ENCODE data around the gene PRXL2B. TPM values are rescaled to one million over a fixed set of nuclear protein-coding genes. Genes with fewer than 3 reads are reported as not detected.

PRXL2B gene
- total RNA-seq, 1 experiment from 2014 or later: 34.8 TPM

- peak; percentile 35 for DNase-seq (ENCODE audit: low spot score)
- intact Hi-C loops (cut with micrococcal nuclease; ENCODE audit: unreplicated experiment): no loop called here
Measured at GRCh38 chr1:2611031-2611501, 24.5 kb downstream of the PRXL2B start.

DNA sequence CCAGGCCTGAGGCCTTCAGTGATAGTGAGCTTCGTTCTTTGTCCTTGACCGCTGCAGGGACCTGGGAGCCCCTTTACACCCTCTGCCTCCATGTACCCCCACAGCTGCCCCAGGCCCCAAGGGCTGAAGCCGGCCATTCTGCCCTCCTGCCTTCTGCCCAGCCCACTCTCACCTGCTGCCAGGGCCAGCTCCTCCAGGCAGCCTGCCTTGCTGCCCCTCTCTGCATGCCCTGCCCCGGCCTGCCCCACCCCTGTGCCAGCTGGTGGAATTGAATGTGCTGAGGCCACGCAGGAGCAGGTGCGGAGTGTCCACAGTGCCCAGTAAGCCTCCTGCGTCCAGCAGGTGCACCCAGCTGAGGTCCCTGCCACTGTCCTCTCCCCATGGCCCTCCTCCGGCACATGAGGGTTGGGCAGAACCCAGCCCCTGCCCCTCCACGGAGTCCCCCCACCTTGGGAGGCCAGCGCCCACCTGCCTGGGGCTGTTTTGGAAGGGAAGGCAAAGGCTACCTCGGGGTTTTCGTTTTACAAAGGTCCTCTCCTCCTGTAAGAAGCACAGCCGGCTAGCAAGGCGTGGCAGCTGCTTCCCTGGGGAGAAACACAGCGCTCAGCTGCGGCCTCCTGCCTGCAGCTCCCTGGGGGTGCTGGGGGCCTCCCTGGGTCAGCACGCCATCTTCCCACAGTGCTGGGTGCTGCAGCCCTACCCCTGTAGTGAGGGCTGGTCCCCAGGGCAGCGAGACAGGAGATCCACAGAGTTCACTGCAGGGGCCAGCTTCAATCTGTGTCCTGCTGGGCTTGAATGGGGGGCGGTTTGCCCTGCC lies 25.3 kb downstream of the PRXL2B start:
- DNase-seq (ENCODE audit: low spot score): no peak
- intact Hi-C loops (cut with micrococcal nuclease; ENCODE audit: unreplicated experiment): no loop called here

More at GRCh38 chr1:2611031-2611501, 24.5 kb downstream of the PRXL2B start:
- BruUV-seq (replicated peaks): no TSS peak
- Histone ChIP-seq H3K27me3 (replicated peaks; ENCODE audit: insufficient read depth, low read depth, low read length, poor library complexity) (no peaks in the 10 kb centered on the region), H3K36me3 (ENCODE audit: insufficient read depth, low read length, poor library complexity, severe bottlenecking) (no peaks in the 10 kb centered on the region), H3K4me3 (ENCODE audit: low read depth, low read length, poor library complexity, severe bottlenecking) (peak overlapping the region; percentile 9), H3K4me1 (ENCODE audit: insufficient read depth, low read length, poor library complexity, severe bottlenecking) (no peaks in the 10 kb centered on the region), H3K27ac (ENCODE audit: low read depth, low read length, poor library complexity, severe bottlenecking) (no peak overlapping the region), H3K9me3 (ENCODE audit: low read depth, low read length, poor library complexity, severe bottlenecking) (no peaks in the 10 kb centered on the region)
- ChIA-PET POLR2A (ENCODE audit: low non-redundant PET) (no interaction called here), CTCF (no interaction called here)
- TF ChIP-seq EZH2 (IDR thresholded peaks at IDR 0.05; ENCODE audit: borderline replicate concordance, low read depth, low read length, poor library complexity, severe bottlenecking): no peak

DNA sequence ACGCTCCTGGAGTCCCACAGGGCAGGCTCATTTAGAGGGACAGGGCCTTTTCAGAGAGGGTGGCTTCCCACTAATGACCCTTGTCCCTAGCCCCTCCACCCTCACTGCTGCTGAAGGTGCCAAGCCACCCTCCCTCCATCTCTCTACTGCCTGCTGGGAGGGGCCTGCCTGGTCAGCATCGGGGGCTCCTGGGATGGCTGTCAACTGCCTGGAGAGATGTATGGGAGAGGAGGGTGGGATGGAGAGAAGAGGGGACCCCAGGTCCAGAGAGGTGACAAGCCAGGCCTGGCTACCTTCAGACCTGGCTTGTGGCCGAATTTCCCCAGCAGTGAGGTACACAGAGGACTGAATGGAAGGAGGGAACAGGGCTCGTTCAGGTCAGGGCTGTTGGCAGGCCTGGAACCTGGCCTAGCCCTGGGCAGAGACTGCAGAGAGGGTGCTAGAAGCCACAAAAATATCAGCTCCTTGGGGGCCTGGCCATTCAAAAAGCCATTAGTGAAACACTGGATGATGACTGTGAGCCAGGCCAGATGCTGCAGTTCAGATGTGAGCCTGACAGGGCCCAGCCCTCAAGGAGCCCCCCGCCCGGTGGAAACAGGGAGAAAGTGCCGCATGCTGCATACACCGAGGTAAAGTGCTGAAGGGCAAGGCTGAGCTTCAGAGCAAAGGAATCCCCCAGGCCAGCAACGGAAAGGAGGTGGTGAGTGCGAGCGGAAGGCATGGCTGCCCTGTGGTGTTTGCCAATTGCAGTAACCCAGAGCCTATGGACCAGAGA lies 26.2 kb downstream of the PRXL2B start:
- no peak overlapping the region for H3K27ac ChIP-seq (ENCODE audit: low read depth, low read length, poor library complexity, severe bottlenecking)
- H3K36me3 ChIP-seq (ENCODE audit: insufficient read depth, low read length, poor library complexity, severe bottlenecking): no peaks in the 10 kb centered on the region
- BruUV-seq (replicated peaks): no TSS peak
- TF ChIP-seq CTCF (conservative IDR thresholded peaks at IDR 0.05; ENCODE audit: low read depth, low read length) (no peak), EZH2 (IDR thresholded peaks at IDR 0.05; ENCODE audit: borderline replicate concordance, low read depth, low read length, poor library complexity, severe bottlenecking) (no peak)
- H3K9me3 ChIP-seq (ENCODE audit: low read depth, low read length, poor library complexity, severe bottlenecking): no peaks in the 10 kb centered on the region
- peaks cover under 1% of the 10 kb centered on the region for H3K4me1 ChIP-seq (ENCODE audit: insufficient read depth, low read length, poor library complexity, severe bottlenecking)
- CTCF ChIA-PET: no interaction called here
- intact Hi-C loops (cut with micrococcal nuclease; ENCODE audit: unreplicated experiment): no loop called here
- DNase-seq (ENCODE audit: low spot score): no peak
- no peaks in the 10 kb centered on the region for H3K27me3 ChIP-seq (replicated peaks; ENCODE audit: insufficient read depth, low read depth, low read length, poor library complexity)
- POLR2A ChIA-PET (ENCODE audit: low non-redundant PET): no interaction called here
- no peak overlapping the region for H3K4me3 ChIP-seq (ENCODE audit: low read depth, low read length, poor library complexity, severe bottlenecking)

More for the DNA sequence above, 25.3 kb downstream of the PRXL2B start:
- ChIA-PET CTCF (no interaction called here), POLR2A (ENCODE audit: low non-redundant PET) (no interaction called here)
- Histone ChIP-seq H3K36me3 (ENCODE audit: insufficient read depth, low read length, poor library complexity, severe bottlenecking) (no peaks in the 10 kb centered on the region), H3K27me3 (replicated peaks; ENCODE audit: insufficient read depth, low read depth, low read length, poor library complexity) (no peaks in the 10 kb centered on the region), H3K27ac (ENCODE audit: low read depth, low read length, poor library complexity, severe bottlenecking) (no peak overlapping the region), H3K4me3 (ENCODE audit: low read depth, low read length, poor library complexity, severe bottlenecking) (no peak overlapping the region), H3K4me1 (ENCODE audit: insufficient read depth, low read length, poor library complexity, severe bottlenecking) (no peaks in the 10 kb centered on the region), H3K9me3 (ENCODE audit: low read depth, low read length, poor library complexity, severe bottlenecking) (no peaks in the 10 kb centered on the region)
- no TSS peak for BruUV-seq (replicated peaks)
- TF ChIP-seq CTCF (conservative IDR thresholded peaks at IDR 0.05; ENCODE audit: low read depth, low read length) (no peak), EZH2 (IDR thresholded peaks at IDR 0.05; ENCODE audit: borderline replicate concordance, low read depth, low read length, poor library complexity, severe bottlenecking) (no peak)
